ENCODE data around the gene SPEF2.

Gene SPEF2, protein sequence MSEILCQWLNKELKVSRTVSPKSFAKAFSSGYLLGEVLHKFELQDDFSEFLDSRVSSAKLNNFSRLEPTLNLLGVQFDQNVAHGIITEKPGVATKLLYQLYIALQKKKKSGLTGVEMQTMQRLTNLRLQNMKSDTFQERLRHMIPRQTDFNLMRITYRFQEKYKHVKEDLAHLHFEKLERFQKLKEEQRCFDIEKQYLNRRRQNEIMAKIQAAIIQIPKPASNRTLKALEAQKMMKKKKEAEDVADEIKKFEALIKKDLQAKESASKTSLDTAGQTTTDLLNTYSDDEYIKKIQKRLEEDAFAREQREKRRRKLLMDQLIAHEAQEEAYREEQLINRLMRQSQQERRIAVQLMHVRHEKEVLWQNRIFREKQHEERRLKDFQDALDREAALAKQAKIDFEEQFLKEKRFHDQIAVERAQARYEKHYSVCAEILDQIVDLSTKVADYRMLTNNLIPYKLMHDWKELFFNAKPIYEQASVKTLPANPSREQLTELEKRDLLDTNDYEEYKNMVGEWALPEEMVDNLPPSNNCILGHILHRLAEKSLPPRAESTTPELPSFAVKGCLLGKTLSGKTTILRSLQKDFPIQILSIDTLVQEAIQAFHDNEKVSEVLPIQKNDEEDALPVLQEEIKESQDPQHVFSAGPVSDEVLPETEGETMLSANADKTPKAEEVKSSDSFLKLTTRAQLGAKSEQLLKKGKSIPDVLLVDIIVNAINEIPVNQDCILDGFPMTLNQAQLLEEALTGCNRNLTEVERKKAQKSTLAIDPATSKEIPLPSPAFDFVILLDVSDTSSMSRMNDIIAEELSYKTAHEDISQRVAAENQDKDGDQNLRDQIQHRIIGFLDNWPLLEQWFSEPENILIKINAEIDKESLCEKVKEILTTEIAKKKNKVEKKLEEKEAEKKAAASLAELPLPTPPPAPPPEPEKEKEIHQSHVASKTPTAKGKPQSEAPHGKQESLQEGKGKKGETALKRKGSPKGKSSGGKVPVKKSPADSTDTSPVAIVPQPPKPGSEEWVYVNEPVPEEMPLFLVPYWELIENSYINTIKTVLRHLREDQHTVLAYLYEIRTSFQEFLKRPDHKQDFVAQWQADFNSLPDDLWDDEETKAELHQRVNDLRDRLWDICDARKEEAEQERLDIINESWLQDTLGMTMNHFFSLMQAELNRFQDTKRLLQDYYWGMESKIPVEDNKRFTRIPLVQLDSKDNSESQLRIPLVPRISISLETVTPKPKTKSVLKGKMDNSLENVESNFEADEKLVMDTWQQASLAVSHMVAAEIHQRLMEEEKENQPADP (N-terminal part only)

DNA sequence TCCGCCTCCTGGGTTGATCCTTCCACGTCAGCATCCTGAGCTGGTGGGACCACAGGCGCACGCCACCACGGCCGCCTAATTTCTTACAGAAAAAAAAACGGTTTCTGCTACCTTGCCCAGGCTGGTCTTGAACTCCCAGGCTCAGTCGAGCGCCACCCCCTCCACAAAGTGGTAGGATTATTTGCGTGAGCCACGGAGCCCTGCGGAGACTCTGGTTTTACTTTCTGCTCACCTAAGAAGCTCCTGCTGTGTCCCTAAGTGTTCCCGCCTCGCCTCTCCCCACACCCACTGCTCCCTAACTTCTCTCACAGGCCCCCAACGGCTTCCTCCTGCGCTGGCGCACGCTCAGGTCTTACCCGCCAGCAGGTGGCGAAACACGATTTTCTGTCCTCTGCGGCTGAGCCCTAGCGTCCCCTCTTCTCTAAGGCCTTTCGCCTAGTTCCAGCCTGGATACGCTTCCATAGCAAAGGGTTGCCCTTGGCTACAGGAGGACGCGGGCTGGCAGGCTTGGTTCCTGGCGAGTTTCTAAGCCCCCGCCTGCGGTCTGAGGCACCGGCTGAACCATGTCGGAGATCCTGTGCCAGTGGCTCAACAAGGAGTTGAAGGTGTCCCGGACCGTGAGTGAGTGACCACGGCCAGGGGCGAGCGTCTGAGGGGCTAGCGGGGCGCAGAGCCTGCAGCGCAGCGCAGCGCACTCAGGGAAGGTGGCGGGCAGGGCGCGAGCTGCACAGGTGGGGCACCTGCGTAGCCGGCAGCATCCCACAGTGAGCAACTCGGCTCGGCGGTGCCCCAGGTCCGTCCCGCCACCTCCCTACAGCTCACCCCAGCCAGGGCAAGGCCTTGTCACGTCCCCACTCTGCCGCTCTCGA is at the start of gene SPEF2:
TSS of gene SPEF2 (plus strand) at position 429 of the 869 bp plus-strand sequence. CDS start at position 564, 135 bp downstream.
- Histone ChIP-seq H3K27me3 (replicated peaks) (no peaks in the 10 kb centered on the region), H3K4me3 (ENCODE audit: low read depth, low read length) (peak within 1 kb of the TSS; percentile 93), H3K36me3 (replicated peaks) (no peaks in the 10 kb centered on the region), H3K27ac (no peak within 1 kb of the TSS)
- in situ Hi-C loops (cut with HindIII; ENCODE audit: low pct_ligation_motif_present, low sequenced_read_pairs): no loop called here
- DNase-seq: peak; percentile 88
- TF ChIP-seq, protein P1, sequence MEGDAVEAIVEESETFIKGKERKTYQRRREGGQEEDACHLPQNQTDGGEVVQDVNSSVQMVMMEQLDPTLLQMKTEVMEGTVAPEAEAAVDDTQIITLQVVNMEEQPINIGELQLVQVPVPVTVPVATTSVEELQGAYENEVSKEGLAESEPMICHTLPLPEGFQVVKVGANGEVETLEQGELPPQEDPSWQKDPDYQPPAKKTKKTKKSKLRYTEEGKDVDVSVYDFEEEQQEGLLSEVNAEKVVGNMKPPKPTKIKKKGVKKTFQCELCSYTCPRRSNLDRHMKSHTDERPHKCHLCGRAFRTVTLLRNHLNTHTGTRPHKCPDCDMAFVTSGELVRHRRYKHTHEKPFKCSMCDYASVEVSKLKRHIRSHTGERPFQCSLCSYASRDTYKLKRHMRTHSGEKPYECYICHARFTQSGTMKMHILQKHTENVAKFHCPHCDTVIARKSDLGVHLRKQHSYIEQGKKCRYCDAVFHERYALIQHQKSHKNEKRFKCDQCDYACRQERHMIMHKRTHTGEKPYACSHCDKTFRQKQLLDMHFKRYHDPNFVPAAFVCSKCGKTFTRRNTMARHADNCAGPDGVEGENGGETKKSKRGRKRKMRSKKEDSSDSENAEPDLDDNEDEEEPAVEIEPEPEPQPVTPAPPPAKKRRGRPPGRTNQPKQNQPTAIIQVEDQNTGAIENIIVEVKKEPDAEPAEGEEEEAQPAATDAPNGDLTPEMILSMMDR (IDR thresholded peaks at IDR 0.05; ENCODE audit: low read depth, low read length, missing control alignments): peak; percentile 92

DNA sequence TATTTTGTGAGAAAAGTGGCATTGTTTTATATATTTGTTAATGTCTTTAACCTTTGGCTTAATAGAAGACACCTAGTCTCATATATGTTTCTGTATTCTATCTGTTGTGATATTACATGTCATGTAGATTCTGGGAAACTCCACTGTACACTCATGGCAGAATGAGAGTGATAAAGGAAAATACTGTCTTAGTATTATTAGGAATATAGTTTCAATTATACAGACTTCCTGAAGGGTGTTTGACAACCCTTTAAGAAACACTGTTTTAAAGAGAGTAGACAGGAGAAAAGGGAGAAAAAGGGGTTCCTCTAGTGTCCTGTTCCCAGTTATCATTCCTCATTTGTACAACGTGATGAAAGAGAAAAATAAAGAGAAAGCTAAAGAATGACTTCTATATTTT is 42.1 kb upstream of the SPEF2 start:
- no peaks in the 10 kb centered on the region for H3K36me3 ChIP-seq (replicated peaks)
- DNase-seq: no peak
- in situ Hi-C loops (cut with HindIII; ENCODE audit: low pct_ligation_motif_present, low sequenced_read_pairs): no loop called here
- no peak overlapping the region for H3K4me3 ChIP-seq (ENCODE audit: low read depth, low read length)
- no peak overlapping the region for H3K27ac ChIP-seq
- H3K27me3 ChIP-seq (replicated peaks): no peaks in the 10 kb centered on the region
- TF ChIP-seq, protein P1 (IDR thresholded peaks at IDR 0.05; ENCODE audit: low read depth, low read length, missing control alignments): no peak

DNA sequence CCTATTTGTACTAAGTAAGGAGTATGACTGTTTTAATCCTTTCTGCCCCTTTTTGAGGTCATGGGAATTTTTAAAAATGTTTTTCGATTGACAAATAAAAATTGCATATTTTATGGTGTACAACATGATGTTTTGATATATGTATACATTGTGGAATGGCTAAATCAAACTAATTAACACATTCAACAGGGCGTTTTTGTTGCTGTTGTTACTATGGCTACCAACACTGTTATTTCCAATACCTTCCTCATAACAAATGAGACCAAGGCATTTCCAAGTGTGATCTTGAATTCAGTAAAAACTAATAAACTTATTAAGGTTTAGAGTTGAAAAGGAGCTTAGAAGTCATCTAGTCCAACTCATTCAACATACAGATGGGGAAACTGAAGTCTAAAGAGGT is 30.2 kb upstream of the SPEF2 start:
- H3K27ac ChIP-seq: no peak overlapping the region
- no peak overlapping the region for H3K4me3 ChIP-seq (ENCODE audit: low read depth, low read length)
- DNase-seq: no peak
- no peaks in the 10 kb centered on the region for H3K36me3 ChIP-seq (replicated peaks)
- TF ChIP-seq, protein P1 (IDR thresholded peaks at IDR 0.05; ENCODE audit: low read depth, low read length, missing control alignments): no peak
- no peaks in the 10 kb centered on the region for H3K27me3 ChIP-seq (replicated peaks)
- in situ Hi-C loops (cut with HindIII; ENCODE audit: low pct_ligation_motif_present, low sequenced_read_pairs): no loop called here

DNA sequence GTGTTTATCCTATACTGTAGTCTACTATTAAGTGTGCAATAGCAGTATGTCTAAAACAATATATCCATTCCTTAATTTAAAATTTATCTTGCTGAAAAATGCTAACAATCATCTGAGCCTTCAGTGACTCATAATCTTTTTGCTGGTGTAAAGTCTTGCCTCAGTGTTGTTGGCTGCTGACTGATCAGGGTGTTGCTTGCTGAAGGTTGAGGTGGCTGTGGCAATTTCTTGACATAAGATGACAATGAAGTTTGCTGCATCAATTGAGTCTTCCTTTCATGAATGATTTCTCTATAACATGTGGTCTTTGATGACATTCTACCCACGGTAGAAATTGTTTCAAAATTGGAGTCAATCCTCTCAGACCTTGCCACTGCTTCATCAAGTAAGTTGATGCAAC is 24.3 kb upstream of the SPEF2 start:
- no peaks in the 10 kb centered on the region for H3K27me3 ChIP-seq (replicated peaks)
- in situ Hi-C loops (cut with HindIII; ENCODE audit: low pct_ligation_motif_present, low sequenced_read_pairs): no loop called here

More for the DNA sequence above, 24.3 kb upstream of the SPEF2 start:
- no peaks in the 10 kb centered on the region for H3K36me3 ChIP-seq (replicated peaks)
- TF ChIP-seq, protein P1 (IDR thresholded peaks at IDR 0.05; ENCODE audit: low read depth, low read length, missing control alignments): no peak
- DNase-seq: no peak
- no peak overlapping the region for H3K4me3 ChIP-seq (ENCODE audit: low read depth, low read length)
- no peak overlapping the region for H3K27ac ChIP-seq

All from brain microvascular endothelial cell (primary cell).